ENCODE results near the gene TAF5L. TPM values are rescaled to one million over a fixed set of nuclear protein-coding genes. Genes with fewer than 3 reads are reported as not detected.
"Not testable (repeated sequence)": the region's sequence is repeated elsewhere in the genome, so short reads cannot be mapped to it uniquely, and the experiment has no call there.

Gene TAF5L
- total RNA-seq, 1 donor from 2014 or later = 8.5 TPM

DNA sequence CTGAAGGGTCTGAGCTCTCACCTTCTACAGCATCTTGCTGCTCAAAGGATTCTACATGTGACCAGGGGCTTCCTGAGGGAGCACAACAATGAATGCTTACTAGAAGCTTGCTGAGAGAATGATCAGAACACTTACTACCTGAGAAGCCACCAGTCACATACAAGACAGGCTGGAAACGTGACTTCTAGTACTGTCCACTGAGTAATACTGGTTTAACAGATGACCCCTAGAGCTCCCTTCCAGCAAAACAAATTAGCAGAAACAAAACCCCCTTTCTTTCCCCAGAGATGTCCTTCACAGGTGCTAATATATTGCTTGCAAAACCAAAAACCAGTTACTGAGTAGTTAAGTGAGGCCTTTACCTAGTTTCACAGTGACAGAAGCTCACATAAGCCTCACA is 2.1 kb downstream of the TAF5L start:
- no peaks in the 10 kb centered on the region for H3K9me3 Mint-ChIP-seq
- TF ChIP-seq EZH2 (IDR thresholded peaks at IDR 0.05) = no peak
- TF ChIP-seq CTCF (IDR thresholded peaks at IDR 0.05) = no peak
- TF ChIP-seq EZH2phosphoT487 (IDR thresholded peaks at IDR 0.05) = no peak
- Histone ChIP-seq H3K4me1 (peaks cover 16% of the 10 kb centered on the region), H3K27ac (no peak overlapping the region), H3K4me2 (no peak overlapping the region), H3K9ac (no peak overlapping the region), H3K9me3 (ENCODE audit: low read depth) (no peaks in the 10 kb centered on the region), H3F3A (ENCODE audit: low read depth) (peaks cover 13% of the 10 kb centered on the region), H3K27me3 (no peaks in the 10 kb centered on the region), H3K4me3 (no peak overlapping the region), H4K20me1 (ENCODE audit: low read depth) (peaks cover 57% of the 10 kb centered on the region), H3K79me2 (ENCODE audit: low read depth) (peaks cover 92% of the 10 kb centered on the region), H3K36me3 (no peaks in the 10 kb centered on the region), H2AFZ (replicated peaks) (no peak overlapping the region)
- no peaks in the 10 kb centered on the region for H3K36me3 Mint-ChIP-seq
- H3K4me3 Mint-ChIP-seq = peak overlapping the region; percentile 66
- no peak overlapping the region for H3K27ac Mint-ChIP-seq
- peaks cover 2% of the 10 kb centered on the region for H3K27me3 Mint-ChIP-seq (ENCODE audit: insufficient read depth, low read depth)
- DNase-seq (ENCODE audit: low spot score) = no peak
- peaks cover 25% of the 10 kb centered on the region for H3K4me1 Mint-ChIP-seq

DNA sequence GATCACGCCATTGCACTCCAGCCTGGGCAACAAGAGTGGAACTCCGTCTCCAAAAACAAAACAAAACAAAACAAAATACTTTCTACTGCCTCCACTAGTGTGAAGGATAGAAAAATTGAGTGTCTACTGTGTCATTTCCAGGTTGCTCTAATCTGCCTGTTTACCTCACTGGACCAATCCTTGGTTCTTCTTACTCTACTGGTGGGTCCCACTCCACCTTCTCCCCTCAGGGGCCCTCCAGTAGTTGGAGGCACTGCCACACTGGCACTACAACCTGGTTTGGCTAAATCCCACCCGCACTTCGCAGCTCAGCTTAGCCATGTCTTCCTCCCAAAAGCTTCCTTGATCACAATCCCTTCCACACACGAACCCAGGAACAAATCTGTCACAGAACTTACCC is 2.7 kb downstream of the TAF5L start:
- H3K4me1 ChIP-seq = peaks cover 16% of the 10 kb centered on the region
- Mint-ChIP-seq H3K27ac (no peak overlapping the region), H3K4me3 (no peak overlapping the region), H3K27me3 (ENCODE audit: insufficient read depth, low read depth) (peaks cover 2% of the 10 kb centered on the region), H3K36me3 (no peaks in the 10 kb centered on the region), H3K9me3 (no peaks in the 10 kb centered on the region), H3K4me1 (peaks cover 25% of the 10 kb centered on the region)
- peaks cover 92% of the 10 kb centered on the region for H3K79me2 ChIP-seq (ENCODE audit: low read depth)
- H2AFZ ChIP-seq (replicated peaks) = no peak overlapping the region
- no peak for DNase-seq (ENCODE audit: low spot score)
- no peaks in the 10 kb centered on the region for H3K36me3 ChIP-seq
- H4K20me1 ChIP-seq (ENCODE audit: low read depth) = peaks cover 54% of the 10 kb centered on the region
- TF ChIP-seq CTCF (IDR thresholded peaks at IDR 0.05) = no peak
- no peak for TF ChIP-seq EZH2 (IDR thresholded peaks at IDR 0.05)
- no peak for TF ChIP-seq EZH2phosphoT487 (IDR thresholded peaks at IDR 0.05)
- no peak overlapping the region for H3K4me3 ChIP-seq
- H3K27ac ChIP-seq = no peak overlapping the region
- no peaks in the 10 kb centered on the region for H3K27me3 ChIP-seq
- H3K4me2 ChIP-seq = no peak overlapping the region
- H3K9ac ChIP-seq = no peak overlapping the region
- peaks cover 13% of the 10 kb centered on the region for H3F3A ChIP-seq (ENCODE audit: low read depth)
- H3K9me3 ChIP-seq (ENCODE audit: low read depth) = no peaks in the 10 kb centered on the region

- peaks cover 13% of the 10 kb centered on the region for H3F3A ChIP-seq (ENCODE audit: low read depth)
- not testable (repeated sequence) for H3K4me3 ChIP-seq; DNase-seq (ENCODE audit: low spot score); H3K9me3 Mint-ChIP-seq; H3K9ac ChIP-seq; H3K4me3 Mint-ChIP-seq; H3K36me3 ChIP-seq; H3K4me2 ChIP-seq; H3K27ac Mint-ChIP-seq; H3K36me3 Mint-ChIP-seq; H2AFZ ChIP-seq (replicated peaks); H3K27me3 ChIP-seq; H3K9me3 ChIP-seq (ENCODE audit: low read depth); H3K27ac ChIP-seq; H3K27me3 Mint-ChIP-seq (ENCODE audit: insufficient read depth, low read depth)
- peaks cover 25% of the 10 kb centered on the region for H3K4me1 Mint-ChIP-seq
- peaks cover 16% of the 10 kb centered on the region for H3K4me1 ChIP-seq
- H3K79me2 ChIP-seq (ENCODE audit: low read depth) = peaks cover 92% of the 10 kb centered on the region
- peaks cover 56% of the 10 kb centered on the region for H4K20me1 ChIP-seq (ENCODE audit: low read depth)
These were observed 3.2 kb downstream of the TAF5L start for GRCh38 chr1:229622641-229623120.

DNA sequence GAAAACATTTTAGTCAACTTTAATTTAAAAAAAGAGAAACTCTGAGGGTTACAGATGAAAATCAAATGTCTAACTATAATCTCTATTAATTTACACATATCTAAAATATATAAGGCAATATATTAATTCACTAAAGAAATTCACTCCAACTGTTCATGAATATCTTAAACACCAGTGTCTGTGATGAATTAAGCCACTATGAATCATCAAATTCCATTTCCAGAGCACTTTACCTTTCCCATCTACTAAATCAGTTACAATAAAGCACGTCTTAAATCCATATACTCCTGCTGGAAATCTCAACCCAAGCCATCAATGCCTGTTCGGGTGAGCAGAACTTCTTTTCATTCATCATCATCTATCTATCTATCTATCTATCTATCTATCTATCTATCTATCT is 4.3 kb downstream of the TAF5L start:
- Histone ChIP-seq H4K20me1 (ENCODE audit: low read depth) (peaks cover 50% of the 10 kb centered on the region), H3K27me3 (no peaks in the 10 kb centered on the region), H2AFZ (replicated peaks) (no peak overlapping the region), H3K36me3 (no peaks in the 10 kb centered on the region), H3K4me2 (no peak overlapping the region), H3K27ac (no peak overlapping the region), H3K4me1 (peaks cover 7% of the 10 kb centered on the region), H3F3A (ENCODE audit: low read depth) (peaks cover 13% of the 10 kb centered on the region), H3K9me3 (ENCODE audit: low read depth) (no peaks in the 10 kb centered on the region), H3K79me2 (ENCODE audit: low read depth) (peaks cover 90% of the 10 kb centered on the region), H3K9ac (no peak overlapping the region), H3K4me3 (no peak overlapping the region)
- TF ChIP-seq EZH2phosphoT487 (IDR thresholded peaks at IDR 0.05) (no peak), CTCF (IDR thresholded peaks at IDR 0.05) (no peak)
- no peaks in the 10 kb centered on the region for H3K9me3 Mint-ChIP-seq
- no peak for DNase-seq (ENCODE audit: low spot score)
- H3K4me3 Mint-ChIP-seq = no peak overlapping the region
- H3K4me1 Mint-ChIP-seq = peaks cover 15% of the 10 kb centered on the region
- no peak overlapping the region for H3K27ac Mint-ChIP-seq
- no peaks in the 10 kb centered on the region for H3K36me3 Mint-ChIP-seq
- H3K27me3 Mint-ChIP-seq (ENCODE audit: insufficient read depth, low read depth) = peaks cover 2% of the 10 kb centered on the region
